MG63 (cell line): ENCODE measurements around the gene NUDC. TPM values are rescaled to one million over a fixed set of nuclear protein-coding genes. Genes with fewer than 3 reads are reported as not detected.
"Not testable (repeated sequence)": the region's sequence is repeated elsewhere in the genome, so short reads cannot be mapped to it uniquely, and the experiment has no call there.

Source experiments
- DNase-seq: peaks from one replicate; pipeline ENCODE4 v3.0.0-alpha.2; 2020
- H3K27me3 ChIP-seq: fragments of 250-450 bp; sonication (Bioruptor Pico); 2 replicates; pipeline ENCODE4 v1.5.1; 2020; ENCODE audit warnings: mild to moderate bottlenecking, moderate library complexity
- H3K36me3 ChIP-seq: fragments of 250-450 bp; sonication (Bioruptor Pico); 2 replicates; pipeline ENCODE4 v1.5.1; 2020; ENCODE audit warnings: mild to moderate bottlenecking, moderate library complexity
- H3K4me3 ChIP-seq: fragments of 250-450 bp; sonication (Bioruptor Pico); 2 replicates; pipeline ENCODE4 v1.5.1; 2020; ENCODE audit warnings: mild to moderate bottlenecking, moderate library complexity
- H3K9me3 ChIP-seq: fragments of 250-450 bp; sonication (Bioruptor Pico); 2 replicates; pipeline ENCODE4 v1.5.1; 2020; ENCODE audit warnings: mild to moderate bottlenecking, moderate library complexity
- total RNA-seq: library from RNA; depleted of rRNA; stranded (reverse); fragments of >200 nt; shearing (Covaris generic); gene quantifications from 2 replicates; pipeline ENCODE4 v1.2.3, GENCODE V29; 2014; ENCODE audit warnings: low replicate concordance; rRNA removed

The NUDC gene
- 19.1 and 33.9 TPM in 2 replicates for total RNA-seq

GRCh38 chr1:26921540-26922430 lies at the start of gene NUDC:
Gene NUDC (plus strand): TSS chr1:26921743. CDS start chr1:26921849, 106 bp downstream.
- Histone ChIP-seq H3K36me3 (peaks cover 45% of the 10 kb centered on the region), H3K9me3 (no peaks in the 10 kb centered on the region), H3K4me3 (peak within 1 kb of the TSS; percentile 95), H3K27me3 (no peaks in the 10 kb centered on the region)
- DNase-seq = peak; percentile 97

GRCh38 chr1:26873097-26873496 lies 48.4 kb upstream of the NUDC start:
- not testable (repeated sequence) for DNase-seq, H3K27me3 ChIP-seq, H3K4me3 ChIP-seq, H3K36me3 ChIP-seq, H3K9me3 ChIP-seq

DNA sequence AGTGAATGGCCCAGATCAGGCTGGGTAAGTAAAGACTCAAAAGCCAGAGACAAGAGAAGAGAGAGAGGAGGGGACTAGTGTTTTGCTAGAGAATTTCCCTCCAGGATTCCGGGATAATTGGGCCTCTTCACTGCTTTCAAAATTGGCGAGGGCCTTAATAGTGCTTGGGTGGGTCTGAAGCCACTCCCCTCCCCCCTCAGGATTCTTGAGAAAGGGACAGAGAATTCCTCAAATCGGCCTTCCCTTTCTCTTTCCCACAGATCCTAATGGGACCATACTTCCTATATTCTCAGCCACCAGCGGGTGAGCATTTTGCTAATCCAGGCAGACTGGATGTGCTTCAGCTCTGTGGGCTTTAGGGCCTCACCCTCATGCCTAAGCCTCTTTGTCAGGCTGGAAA lies 46.6 kb upstream of the NUDC start:
- H3K27me3 ChIP-seq = no peaks in the 10 kb centered on the region

GRCh38 chr1:26877326-26877725 lies 44.2 kb upstream of the NUDC start:
- Histone ChIP-seq H3K36me3 (peaks cover 28% of the 10 kb centered on the region), H3K9me3 (no peaks in the 10 kb centered on the region), H3K27me3 (no peaks in the 10 kb centered on the region), H3K4me3 (no peak overlapping the region)
- no peak for DNase-seq

More for the DNA sequence above, 46.6 kb upstream of the NUDC start:
- H3K9me3 ChIP-seq = no peaks in the 10 kb centered on the region
- H3K4me3 ChIP-seq = no peak overlapping the region
- no peak for DNase-seq
- H3K36me3 ChIP-seq = peaks cover 14% of the 10 kb centered on the region

GRCh38 chr1:26879793-26880192 lies 41.8 kb upstream of the NUDC start:
- DNase-seq = no peak
- Histone ChIP-seq H3K4me3 (no peak overlapping the region), H3K9me3 (no peaks in the 10 kb centered on the region), H3K27me3 (no peaks in the 10 kb centered on the region), H3K36me3 (peaks cover 47% of the 10 kb centered on the region)

GRCh38 chr1:26881611-26882010 lies 39.9 kb upstream of the NUDC start:
- peaks cover 64% of the 10 kb centered on the region for H3K36me3 ChIP-seq
- DNase-seq = peak; percentile 18

GRCh38 chr1:26882696-26883463 lies 38.7 kb upstream of the NUDC start:
- no peak for DNase-seq
- Histone ChIP-seq H3K27me3 (no peaks in the 10 kb centered on the region), H3K36me3 (peaks cover 61% of the 10 kb centered on the region), H3K4me3 (no peak overlapping the region), H3K9me3 (no peaks in the 10 kb centered on the region)

More at GRCh38 chr1:26881611-26882010, 39.9 kb upstream of the NUDC start:
- H3K9me3 ChIP-seq, H3K27me3 ChIP-seq, H3K4me3 ChIP-seq: not testable (repeated sequence)

DNA sequence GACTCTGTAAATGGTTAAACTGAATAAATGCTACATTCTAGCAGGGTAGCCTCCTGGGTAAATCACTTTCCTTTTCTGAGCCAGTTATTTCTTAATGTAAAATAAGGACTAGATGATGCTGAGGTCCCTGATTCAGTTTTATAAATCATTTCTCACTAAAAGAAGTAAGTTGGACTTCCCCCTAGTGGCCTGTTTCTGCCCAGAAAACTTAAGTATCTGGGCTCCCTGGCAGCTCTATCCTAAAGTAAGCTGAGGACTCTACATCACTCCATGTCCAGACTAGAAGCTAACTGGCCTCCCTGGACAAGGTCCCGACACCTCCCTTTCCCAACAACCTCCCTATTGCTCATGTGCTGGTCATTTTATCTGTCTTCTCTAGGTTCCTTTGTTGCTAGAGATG lies 34.4 kb upstream of the NUDC start:
- no peaks in the 10 kb centered on the region for H3K27me3 ChIP-seq
- H3K9me3 ChIP-seq = no peaks in the 10 kb centered on the region
- DNase-seq = no peak
- no peak overlapping the region for H3K4me3 ChIP-seq
- peaks cover 69% of the 10 kb centered on the region for H3K36me3 ChIP-seq

- Histone ChIP-seq H3K4me3 (no peak overlapping the region), H3K27me3 (no peaks in the 10 kb centered on the region), H3K36me3 (peaks cover 60% of the 10 kb centered on the region), H3K9me3 (no peaks in the 10 kb centered on the region)
- DNase-seq = no peak
Observed at GRCh38 chr1:26888231-26888630, 33.3 kb upstream of the NUDC start.

DNA sequence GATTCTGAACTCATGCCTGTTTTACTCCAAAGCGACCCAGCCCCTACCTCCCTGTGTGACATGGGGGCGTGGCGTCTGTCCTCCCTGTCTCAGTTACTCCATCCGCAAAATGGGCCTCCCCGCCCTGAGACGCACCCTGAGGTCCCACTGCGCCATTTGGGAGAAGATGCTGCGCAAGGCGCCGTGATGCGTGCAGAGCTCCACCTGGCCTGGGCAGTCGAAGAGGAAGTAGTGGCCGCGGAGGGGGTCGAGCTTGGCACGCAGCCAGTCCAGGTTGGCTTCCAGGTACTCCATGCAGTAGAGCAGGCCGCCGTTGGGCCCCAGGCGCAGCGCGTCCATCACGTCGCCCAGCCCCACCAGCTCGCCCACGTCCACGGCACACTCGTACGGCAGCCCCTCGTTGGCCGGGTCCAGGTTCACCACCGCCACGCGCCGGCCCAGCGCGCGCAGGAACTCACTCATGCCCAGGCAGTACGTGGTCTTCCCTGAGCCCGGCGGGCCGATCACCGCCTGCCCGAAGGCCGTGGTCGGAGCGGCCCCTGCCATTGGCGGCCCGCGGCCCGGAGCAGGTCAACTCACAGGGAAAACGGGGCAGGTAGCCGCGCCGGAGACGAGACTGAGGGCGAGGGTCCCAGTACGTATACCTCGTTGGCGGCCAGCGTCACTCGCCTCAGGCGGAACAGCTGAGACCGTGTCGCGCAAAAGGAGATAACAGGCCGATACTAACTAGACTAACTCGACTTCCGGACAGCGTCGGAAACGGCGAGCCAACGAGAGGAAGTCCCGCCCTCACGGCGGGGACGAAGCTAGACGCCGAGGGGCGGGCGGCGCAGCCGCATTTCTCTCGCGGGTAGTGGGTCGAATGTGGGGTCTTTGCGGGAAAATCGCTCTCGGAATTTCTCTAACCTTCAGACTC lies 31.7 kb upstream of the NUDC start, which contains the start of gene GPN2:
Gene GPN2 (minus strand): TSS at position 733 of the 916 bp plus-strand sequence. CDS start 187 bp downstream, at position 546.
- H3K36me3 ChIP-seq = peaks cover 48% of the 10 kb centered on the region
- DNase-seq = peak; percentile 71
- H3K9me3 ChIP-seq = no peaks in the 10 kb centered on the region
- H3K27me3 ChIP-seq = no peaks in the 10 kb centered on the region
- H3K4me3 ChIP-seq = peak within 1 kb of the TSS; percentile 99

DNA sequence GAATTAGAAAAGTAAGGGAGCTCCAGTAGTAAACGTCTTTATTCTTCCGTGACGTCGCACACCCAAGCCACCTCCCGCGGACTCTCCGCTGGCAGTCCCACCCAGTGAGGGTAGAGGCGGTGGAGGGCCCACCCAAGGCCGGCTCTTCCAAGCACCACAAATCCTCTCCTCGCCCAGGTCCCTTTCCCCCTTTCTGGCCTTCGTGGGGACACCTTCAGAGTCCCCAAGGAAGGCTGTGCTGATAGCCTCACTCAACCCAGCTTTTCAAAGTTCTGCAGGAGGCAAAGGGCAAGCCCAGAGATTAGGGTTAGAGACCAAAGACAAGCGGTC lies 31.1 kb upstream of the NUDC start:
- peaks cover 42% of the 10 kb centered on the region for H3K36me3 ChIP-seq
- peak overlapping the region; percentile 99 for H3K4me3 ChIP-seq

GRCh38 chr1:26894263-26894662 lies 27.3 kb upstream of the NUDC start:
- H3K4me3 ChIP-seq = no peak overlapping the region
- H3K36me3 ChIP-seq = peaks cover 32% of the 10 kb centered on the region
- no peak for DNase-seq
- H3K9me3 ChIP-seq = no peaks in the 10 kb centered on the region
- no peaks in the 10 kb centered on the region for H3K27me3 ChIP-seq

More for the DNA sequence above, 31.1 kb upstream of the NUDC start:
- Histone ChIP-seq H3K27me3 (no peaks in the 10 kb centered on the region), H3K9me3 (no peaks in the 10 kb centered on the region)
- DNase-seq = no peak

DNA sequence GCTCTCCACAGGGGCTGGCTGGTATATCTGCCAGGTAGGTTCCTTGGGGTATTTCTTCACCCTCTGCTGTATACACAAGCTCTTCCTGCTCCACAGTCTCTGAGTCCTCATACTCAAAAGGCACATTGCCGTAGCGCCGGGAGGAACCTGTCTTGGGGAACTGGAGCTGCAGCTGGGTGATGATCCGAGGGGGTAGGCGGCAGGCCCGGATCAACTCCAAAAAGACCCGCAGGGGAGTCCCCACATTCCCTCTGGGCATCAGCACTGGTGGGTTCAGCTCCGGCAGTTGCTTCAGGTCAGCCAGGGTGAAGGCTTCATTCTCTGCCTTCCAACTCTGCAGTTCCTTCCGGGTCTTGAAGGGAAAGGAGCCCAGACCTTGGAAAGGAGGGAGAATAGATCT lies 24.2 kb upstream of the NUDC start:
- H3K9me3 ChIP-seq = no peaks in the 10 kb centered on the region
- H3K4me3 ChIP-seq = no peak overlapping the region
- peaks cover 17% of the 10 kb centered on the region for H3K36me3 ChIP-seq
- no peaks in the 10 kb centered on the region for H3K27me3 ChIP-seq
- no peak for DNase-seq

DNA sequence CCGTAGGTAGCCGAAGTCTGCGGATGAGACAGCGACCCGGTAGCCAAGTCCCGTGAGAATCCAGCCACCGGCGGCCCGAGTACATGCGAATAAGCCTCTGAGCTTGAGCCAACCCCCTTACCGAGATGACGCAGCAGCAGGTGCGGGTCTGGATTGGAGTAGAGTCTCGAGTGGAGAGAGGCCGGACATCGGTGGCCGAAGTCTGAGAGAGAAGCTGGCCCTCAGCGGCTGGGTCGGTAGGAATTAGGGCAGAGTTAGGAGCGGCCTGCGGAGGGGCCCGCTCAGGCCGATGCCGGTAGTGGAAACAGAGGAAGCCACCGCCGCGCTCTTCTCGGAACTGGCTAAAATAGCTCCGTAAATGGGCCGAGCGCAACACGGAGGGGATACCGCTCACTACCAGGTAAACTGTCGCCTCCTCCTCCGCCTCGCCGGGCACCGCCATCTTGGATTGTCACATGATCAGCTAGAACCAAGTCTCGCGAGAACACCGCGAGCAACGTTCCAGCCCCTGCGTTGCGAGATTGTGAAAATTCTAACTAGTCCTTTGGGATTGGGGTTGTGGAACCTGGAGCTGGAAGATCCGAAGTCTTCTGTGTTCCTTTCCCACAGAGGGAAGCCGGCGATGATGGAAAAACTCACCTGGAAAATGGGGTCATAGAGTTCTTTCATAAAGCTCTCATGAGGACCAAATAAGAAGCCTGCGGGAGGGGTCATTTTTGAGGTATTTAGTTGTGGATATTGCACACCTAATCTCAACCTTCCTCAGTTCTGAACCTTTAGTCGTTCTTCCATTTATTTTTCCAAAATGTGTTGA lies 21.3 kb upstream of the NUDC start, which contains the start of gene GPATCH3:
Gene GPATCH3 (minus strand): TSS at position 467 of the 814 bp plus-strand sequence. CDS start 25 bp downstream, at position 442.
- peak within 1 kb of the TSS; percentile 82 for H3K4me3 ChIP-seq
- H3K27me3 ChIP-seq = no peaks in the 10 kb centered on the region
- peak; percentile 83 for DNase-seq
- H3K36me3 ChIP-seq = peaks cover 17% of the 10 kb centered on the region
- no peaks in the 10 kb centered on the region for H3K9me3 ChIP-seq

DNA sequence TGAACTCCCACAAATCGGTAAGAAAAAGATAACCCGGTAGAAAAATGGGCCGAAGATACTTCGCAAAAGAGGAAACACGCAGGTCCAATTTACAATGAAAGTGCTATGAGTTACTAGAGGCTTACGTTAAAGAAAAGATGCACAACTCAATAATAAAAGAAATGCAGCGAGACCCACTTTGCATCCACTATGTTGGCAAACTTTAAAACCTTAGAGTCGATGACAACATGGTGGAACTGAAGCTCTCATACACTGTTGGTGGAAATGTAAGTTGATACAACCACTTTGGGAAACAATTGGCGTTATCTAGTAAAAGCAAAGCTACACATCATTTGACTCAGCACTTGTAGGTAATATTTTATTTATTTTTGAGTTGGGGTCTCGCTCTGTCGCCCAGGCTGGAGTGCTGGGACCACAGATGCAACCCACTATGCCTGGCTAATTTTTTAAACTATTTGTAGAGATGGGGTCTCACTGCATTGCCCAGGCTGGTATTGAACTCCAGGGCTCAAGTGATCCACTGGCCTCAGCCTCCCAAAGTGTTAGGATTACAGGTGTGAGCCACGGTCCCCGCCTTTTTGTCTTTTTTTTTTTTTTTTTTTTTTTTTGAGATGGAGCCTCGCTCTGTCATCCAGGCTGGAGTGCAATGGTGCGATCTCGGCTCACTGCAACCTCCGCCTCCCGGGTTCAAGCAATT lies 20.6 kb upstream of the NUDC start:
- Histone ChIP-seq H3K36me3 (peaks cover 13% of the 10 kb centered on the region), H3K9me3 (no peaks in the 10 kb centered on the region), H3K27me3 (no peaks in the 10 kb centered on the region), H3K4me3 (peak overlapping the region; percentile 82)
- no peak for DNase-seq
